IMR-90 (cell line): ENCODE measurements around the gene MAGI1. TPM values are rescaled to one million over a fixed set of nuclear protein-coding genes. Genes with fewer than 3 reads are reported as not detected.

Source experiments
- ATAC-seq: fragments of 200-7000 bp; cut with Tn5 transposase; 2 replicates; pipeline ENCODE4 v1.9.1; 2020; ENCODE audit warnings: low read depth, mild to moderate bottlenecking, moderate library complexity
- BruUV-seq: library from RNA; stranded (reverse); fragments of 400-500 nt; replicated peaks from 2 replicates; lab custom pipeline; 2021; lab: Mats Ljungman, UMichigan
- CTCF ChIA-PET: fragments of 300-600 bp; formaldehyde crosslinking; extraction: SDS; loops from one replicate; lab custom pipeline; 2021; ENCODE audit warnings: antibody characterized with exemption; lab: Yijun Ruan, JAX
- POLR2A ChIA-PET: fragments of 300-600 bp; sonication (Branson Sonifier 250); formaldehyde crosslinking; loops from one replicate; lab custom pipeline; 2022; ENCODE audit warnings: antibody characterized with exemption; ENCODE audit not compliant: unreplicated experiment; lab: Charles Lee
- DNase-seq: peaks from one replicate; pipeline ENCODE4 v3.0.0; 2013
- H2AFZ ChIP-seq: replicated peaks from 2 replicates; pipeline ENCODE3; 2013; ENCODE audit warnings: low read length, mild to moderate bottlenecking; ENCODE audit not compliant: poor library complexity
- H2AK5ac ChIP-seq: 2 replicates; pipeline ENCODE4 v1.6.1; 2013; ENCODE audit warnings: low read depth, low read length, inconsistent platforms
- H2AK9ac ChIP-seq: replicated peaks from 2 replicates; pipeline ENCODE3; 2013; ENCODE audit warnings: mild to moderate bottlenecking, low read depth, low read length, moderate library complexity; ENCODE audit not compliant: poor library complexity
- H2BK120ac ChIP-seq: 2 replicates; pipeline ENCODE4 v1.6.1; 2013; ENCODE audit warnings: low read depth, low read length, inconsistent platforms
- H2BK15ac ChIP-seq: 3 replicates; pipeline ENCODE4 v1.6.1; 2013; ENCODE audit warnings: low read depth, low read length, inconsistent platforms
- H2BK20ac ChIP-seq: 2 replicates; pipeline ENCODE4 v1.6.1; 2013; ENCODE audit warnings: low read depth, mild to moderate bottlenecking, inconsistent platforms, low read length, moderate library complexity
- H2BK5ac ChIP-seq: 2 replicates; pipeline ENCODE4 v1.6.1; 2013; ENCODE audit warnings: mild to moderate bottlenecking, low read depth, low read length, inconsistent platforms; ENCODE audit not compliant: poor library complexity, severe bottlenecking
- H3K14ac ChIP-seq: replicated peaks from 2 replicates; pipeline ENCODE4 v1.6.1; 2013; ENCODE audit warnings: low read depth, low read length, inconsistent platforms
- H3K18ac ChIP-seq: 2 replicates; pipeline ENCODE4 v1.6.1; 2013; ENCODE audit warnings: low read depth, low read length, control low read depth
- H3K23ac ChIP-seq: 2 replicates; pipeline ENCODE4 v1.6.1; 2013; ENCODE audit warnings: low read depth, low read length, inconsistent platforms
- H3K27ac ChIP-seq: 2 replicates; pipeline ENCODE4 v1.5.1; 2013; ENCODE audit warnings: mild to moderate bottlenecking, control low read depth, low read length; ENCODE audit not compliant: insufficient read depth
- H3K27me3 ChIP-seq: 2 replicates; pipeline ENCODE4 v1.6.1; 2013; ENCODE audit warnings: low read length; ENCODE audit not compliant: control insufficient read depth, insufficient read depth
- H3K36me3 ChIP-seq: 2 replicates; pipeline ENCODE4 v1.6.1; 2013; ENCODE audit warnings: low read length, mixed read lengths; ENCODE audit not compliant: control insufficient read depth, insufficient read depth
- H3K4ac ChIP-seq: 2 replicates; pipeline ENCODE4 v1.6.1; 2013; ENCODE audit warnings: low read depth, low read length, inconsistent platforms
- H3K4me1 ChIP-seq: 2 replicates; pipeline ENCODE4 v1.6.1; 2013; ENCODE audit warnings: low read length, mixed read lengths; ENCODE audit not compliant: control insufficient read depth, insufficient read depth
- H3K4me2 ChIP-seq: 2 replicates; pipeline ENCODE4 v1.6.1; 2013; ENCODE audit warnings: low read depth, mild to moderate bottlenecking, control low read depth, low read length, moderate library complexity
- H3K4me3 ChIP-seq: 2 replicates; pipeline ENCODE4 v1.5.1; 2013; ENCODE audit warnings: low read depth, mild to moderate bottlenecking, control low read depth, low read length, moderate library complexity; ENCODE audit not compliant: insufficient read depth
- H3K56ac ChIP-seq: 2 replicates; pipeline ENCODE4 v1.6.1; 2013; ENCODE audit warnings: low read length, inconsistent platforms; ENCODE audit not compliant: insufficient read depth; ENCODE audit errors: extremely low read depth
- H3K79me1 ChIP-seq, 2 experiments: 2 replicates each; pipeline ENCODE4 v1.6.1; 2013; ENCODE audit warnings: low read length in 2 of 2, inconsistent platforms in 1 of 2, low read depth in 1 of 2
- H3K9ac ChIP-seq: 2 replicates; pipeline ENCODE4 v1.6.1; 2013; ENCODE audit warnings: low read depth, low read length, control low read depth
- H3K9me1 ChIP-seq: 2 replicates; pipeline ENCODE4 v1.6.1; 2013; ENCODE audit warnings: low read length, inconsistent platforms; ENCODE audit not compliant: insufficient read depth
- H3K9me3 ChIP-seq: 2 replicates; pipeline ENCODE4 v1.6.1; 2013; ENCODE audit warnings: low read length; ENCODE audit not compliant: control insufficient read depth, insufficient read depth
- H4K20me1 ChIP-seq: 2 replicates; pipeline ENCODE4 v1.6.1; 2013; ENCODE audit warnings: low read length, inconsistent platforms; ENCODE audit not compliant: insufficient read depth
- H4K5ac ChIP-seq: 2 replicates; pipeline ENCODE4 v1.6.1; 2013; ENCODE audit warnings: mild to moderate bottlenecking, low read depth, low read length, control low read depth
- H4K8ac ChIP-seq, 2 experiments: 2 replicates each; pipeline ENCODE4 v1.6.1; 2013; ENCODE audit warnings: low read depth in 2 of 2, low read length in 2 of 2, control low read depth in 1 of 2, inconsistent platforms in 1 of 2
- H4K91ac ChIP-seq: 2 replicates; pipeline ENCODE4 v1.6.1; 2013; ENCODE audit warnings: low read depth, low read length, inconsistent platforms; ENCODE audit not compliant: insufficient read depth
- BHLHE40 ChIP-seq: fragments of 150-350 bp; IDR thresholded peaks from 2 replicates; pipeline ENCODE4 v1.6.1; 2016; ENCODE audit warnings: mild to moderate bottlenecking, low read depth, low read length
- CEBPB ChIP-seq: IDR thresholded peaks from 2 replicates; pipeline ENCODE4 v1.6.1; 2012; ENCODE audit warnings: low read depth, low read length, improper control_type of control experiment
- CHD1 ChIP-seq: IDR thresholded peaks from 2 replicates; pipeline ENCODE4 v1.6.1; 2012; ENCODE audit warnings: low read depth, low read length, improper control_type of control experiment
- FOS ChIP-seq: fragments of 150-350 bp; IDR thresholded peaks from 2 replicates; pipeline ENCODE4 v1.6.1; 2016; ENCODE audit warnings: low read depth, low read length
- MAFK ChIP-seq: IDR thresholded peaks from 2 replicates; pipeline ENCODE4 v1.6.1; 2012; ENCODE audit warnings: low read depth, low read length, improper control_type of control experiment
- MAZ ChIP-seq: IDR thresholded peaks from 2 replicates; pipeline ENCODE4 v1.6.1; 2012; ENCODE audit warnings: low read depth, mild to moderate bottlenecking, low read length, improper control_type of control experiment, moderate library complexity, borderline replicate concordance
- MXI1 ChIP-seq: IDR thresholded peaks from 2 replicates; pipeline ENCODE4 v1.6.1; 2012; ENCODE audit warnings: low read depth, mild to moderate bottlenecking, low read length, moderate library complexity, borderline replicate concordance
- NFE2L2 ChIP-seq: fragments of 150-350 bp; IDR thresholded peaks from 2 replicates; pipeline ENCODE4 v1.6.1; 2016; ENCODE audit warnings: low read depth, mild to moderate bottlenecking, low read length
- POLR2A ChIP-seq: IDR thresholded peaks from 2 replicates; pipeline ENCODE4 v1.6.1; 2012; ENCODE audit warnings: mild to moderate bottlenecking, low read depth, low read length
- RAD21 ChIP-seq: IDR thresholded peaks from 2 replicates; pipeline ENCODE4 v1.6.1; 2012; ENCODE audit warnings: low read length, improper control_type of control experiment
- RCOR1 ChIP-seq: IDR thresholded peaks from 2 replicates; pipeline ENCODE4 v1.6.1; 2012; ENCODE audit warnings: mild to moderate bottlenecking, low read length, improper control_type of control experiment; ENCODE audit not compliant: insufficient replicate concordance
- RFX5 ChIP-seq: IDR thresholded peaks from 2 replicates; pipeline ENCODE4 v1.8.0; 2012; ENCODE audit warnings: low read depth, mild to moderate bottlenecking, low read length, moderate library complexity
- SMC3 ChIP-seq: fragments of 150-350 bp; IDR thresholded peaks from 2 replicates; pipeline ENCODE4 v1.6.1; 2016; ENCODE audit warnings: low read depth, mild to moderate bottlenecking, antibody characterized with exemption, low read length, moderate library complexity
- WGBS, 2 experiments: methylation state at CpG; one replicate each; pipeline versions ENCODE4 v1.1.5 to v1.1.7; 2013; ENCODE audit warnings: missing lambda C conversion rate in 2 of 2; ENCODE audit not compliant: insufficient read length in 1 of 2; ENCODE audit errors: extremely low coverage in 2 of 2; 5-methylcytosine and 5-hydroxymethylcytosine counted together
- dilution Hi-C: fragments of 300-500 bp; cut with HindIII; formaldehyde crosslinking; loops from one replicate; pipeline ENCODE4 v1.14.3; 2018; ENCODE audit warnings: low sequenced_read_pairs; ENCODE audit not compliant: unreplicated experiment
- in situ Hi-C: fragments of 300-500 bp; cut with MboI; formaldehyde crosslinking; loops from 3 replicates; pipeline ENCODE4 v1.14.3; 2019; ENCODE audit warnings: low sequenced_read_pairs, inconsistent platforms, mixed read lengths
- intact Hi-C: fragments of 100-400 bp; cut with micrococcal nuclease; formaldehyde crosslinking; loops from 2 replicates; pipeline ENCODE4 v1.10.0; 2022
- polyA plus RNA-seq, 3 experiments: library from polyadenylated mRNA; depleted of rRNA; stranded (reverse); fragments of >200 nt; gene quantifications; 2 replicates each; pipeline ENCODE4 v1.2.3, GENCODE V29; 2012; ENCODE audit warnings: low replicate concordance in 1 of 3
- total RNA-seq: library from RNA; depleted of rRNA; stranded (reverse); fragments of >200 nt; gene quantifications from 2 replicates; pipeline ENCODE4 v1.2.3, GENCODE V29; 2012
- TF ChIP-seq, protein P1 (sequence below): fragments of 150-350 bp; IDR thresholded peaks from 2 replicates; pipeline ENCODE4 v1.6.1; 2016; ENCODE audit warnings: low read depth, mild to moderate bottlenecking, low read length, moderate library complexity, borderline replicate concordance
- TF ChIP-seq, protein P2 (sequence below): conservative IDR thresholded peaks from 2 replicates; pipeline ENCODE4 v1.5.1; 2012; ENCODE audit warnings: mild to moderate bottlenecking, low read depth, low read length, improper control_type of control experiment
- TF ChIP-seq, protein P3 (sequence below): fragments of 150-350 bp; IDR thresholded peaks from 2 replicates; pipeline ENCODE4 v1.6.1; 2017; ENCODE audit warnings: mild to moderate bottlenecking, antibody characterized with exemption, low read length, low read depth

The MAGI1 gene
- total and polyA plus RNA-seq, 2 of the 4 experiments (the other 2 are of a cell fraction), result 14.5 to 24.2 TPM

DNA sequence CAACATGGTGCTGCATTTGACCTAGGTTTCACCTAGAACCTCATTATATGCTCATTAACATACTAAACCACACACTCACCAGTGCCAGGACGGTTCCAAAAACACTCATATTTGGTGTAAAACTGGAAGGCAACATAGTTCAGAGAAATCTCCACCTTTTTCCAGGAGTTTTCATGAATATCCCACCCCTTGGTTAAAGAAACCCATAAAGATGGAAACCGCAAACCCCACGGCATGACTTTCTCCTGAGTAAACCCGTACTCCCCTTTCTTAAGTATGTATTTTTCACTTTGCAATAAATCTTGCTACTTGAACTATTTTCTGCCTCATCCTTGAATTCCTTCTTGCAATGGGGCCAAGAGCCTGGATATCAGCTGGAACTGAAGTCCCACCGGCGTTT is 379.3 kb downstream of the MAGI1 start:
- ChIA-PET CTCF (interaction anchor here (0.6 kb wide), 1 partner anchor 20 kb away, joined by 3 read pairs; no protein-coding TSS in a partner anchor), POLR2A (no interaction called here)
- Histone ChIP-seq H4K20me1 (no peaks in the 10 kb centered on the region), H3K23ac (no peak overlapping the region), H2AK9ac (no peak overlapping the region), H2BK5ac (no peak overlapping the region), H3K79me1 (peaks cover 3 to 16% of the 10 kb centered on the region in 2 experiments; a peak in 3 of 4 replicates), H3K14ac (no peak overlapping the region), H3K27ac (no peak overlapping the region), H3K56ac (no peak overlapping the region), H3K9ac (no peak overlapping the region), H2AK5ac (no peak overlapping the region), H3K27me3 (no peaks in the 10 kb centered on the region), H3K9me3 (no peaks in the 10 kb centered on the region), H3K36me3 (no peaks in the 10 kb centered on the region), H2BK120ac (no peak overlapping the region), H2BK20ac (no peak overlapping the region), H3K4ac (no peak overlapping the region), H3K4me1 (no peaks in the 10 kb centered on the region), H4K5ac (no peak overlapping the region), H4K8ac (no peak overlapping the region), H3K9me1 (no peaks in the 10 kb centered on the region; the same call in 1 of the 2 replicates), H2AFZ (no peak overlapping the region), H3K4me2 (no peak overlapping the region), H4K91ac (no peak overlapping the region), H3K4me3 (no peak overlapping the region), H3K18ac (no peak overlapping the region), H2BK15ac (no peak overlapping the region)
- no peak for TF ChIP-seq RFX5
- no peak for TF ChIP-seq RCOR1
- TF ChIP-seq, protein P1, sequence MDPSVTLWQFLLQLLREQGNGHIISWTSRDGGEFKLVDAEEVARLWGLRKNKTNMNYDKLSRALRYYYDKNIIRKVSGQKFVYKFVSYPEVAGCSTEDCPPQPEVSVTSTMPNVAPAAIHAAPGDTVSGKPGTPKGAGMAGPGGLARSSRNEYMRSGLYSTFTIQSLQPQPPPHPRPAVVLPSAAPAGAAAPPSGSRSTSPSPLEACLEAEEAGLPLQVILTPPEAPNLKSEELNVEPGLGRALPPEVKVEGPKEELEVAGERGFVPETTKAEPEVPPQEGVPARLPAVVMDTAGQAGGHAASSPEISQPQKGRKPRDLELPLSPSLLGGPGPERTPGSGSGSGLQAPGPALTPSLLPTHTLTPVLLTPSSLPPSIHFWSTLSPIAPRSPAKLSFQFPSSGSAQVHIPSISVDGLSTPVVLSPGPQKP, result no peak
- TF ChIP-seq NFE2L2, result no peak
- no peak for TF ChIP-seq CHD1
- TF ChIP-seq, protein P2, sequence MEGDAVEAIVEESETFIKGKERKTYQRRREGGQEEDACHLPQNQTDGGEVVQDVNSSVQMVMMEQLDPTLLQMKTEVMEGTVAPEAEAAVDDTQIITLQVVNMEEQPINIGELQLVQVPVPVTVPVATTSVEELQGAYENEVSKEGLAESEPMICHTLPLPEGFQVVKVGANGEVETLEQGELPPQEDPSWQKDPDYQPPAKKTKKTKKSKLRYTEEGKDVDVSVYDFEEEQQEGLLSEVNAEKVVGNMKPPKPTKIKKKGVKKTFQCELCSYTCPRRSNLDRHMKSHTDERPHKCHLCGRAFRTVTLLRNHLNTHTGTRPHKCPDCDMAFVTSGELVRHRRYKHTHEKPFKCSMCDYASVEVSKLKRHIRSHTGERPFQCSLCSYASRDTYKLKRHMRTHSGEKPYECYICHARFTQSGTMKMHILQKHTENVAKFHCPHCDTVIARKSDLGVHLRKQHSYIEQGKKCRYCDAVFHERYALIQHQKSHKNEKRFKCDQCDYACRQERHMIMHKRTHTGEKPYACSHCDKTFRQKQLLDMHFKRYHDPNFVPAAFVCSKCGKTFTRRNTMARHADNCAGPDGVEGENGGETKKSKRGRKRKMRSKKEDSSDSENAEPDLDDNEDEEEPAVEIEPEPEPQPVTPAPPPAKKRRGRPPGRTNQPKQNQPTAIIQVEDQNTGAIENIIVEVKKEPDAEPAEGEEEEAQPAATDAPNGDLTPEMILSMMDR, result no peak
- TF ChIP-seq POLR2A, result no peak
- no peak for TF ChIP-seq MAZ
- TF ChIP-seq RAD21, result no peak
- no peak for TF ChIP-seq MXI1
- TF ChIP-seq, protein P3, sequence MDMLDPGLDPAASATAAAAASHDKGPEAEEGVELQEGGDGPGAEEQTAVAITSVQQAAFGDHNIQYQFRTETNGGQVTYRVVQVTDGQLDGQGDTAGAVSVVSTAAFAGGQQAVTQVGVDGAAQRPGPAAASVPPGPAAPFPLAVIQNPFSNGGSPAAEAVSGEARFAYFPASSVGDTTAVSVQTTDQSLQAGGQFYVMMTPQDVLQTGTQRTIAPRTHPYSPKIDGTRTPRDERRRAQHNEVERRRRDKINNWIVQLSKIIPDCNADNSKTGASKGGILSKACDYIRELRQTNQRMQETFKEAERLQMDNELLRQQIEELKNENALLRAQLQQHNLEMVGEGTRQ, result no peak
- TF ChIP-seq CEBPB, result no peak
- TF ChIP-seq FOS, result no peak
- TF ChIP-seq SMC3, result no peak
- no peak for TF ChIP-seq MAFK
- TF ChIP-seq BHLHE40, result no peak
- no peak for DNase-seq
- no peak for ATAC-seq
- intact Hi-C loops (no loop called here), in situ Hi-C loops (no loop called here), dilution Hi-C loops (no loop called here)
- WGBS, 2 experiments, result no CpG with 5 or more reads among the region's 6 CpGs
- BruUV-seq, result no TSS peak
